ENCODE data around the gene ECM2. TPM values are rescaled to one million over a fixed set of nuclear protein-coding genes. Genes with fewer than 3 reads are reported as not detected.

Gene ECM2
- total and polyA plus RNA-seq, 2 of the 8 experiments (the other 6 are each of a cell fraction or from before 2014, with no cell fraction given): not detected

GRCh38 chr9:92558612-92559374 lies 23.0 kb upstream of the ECM2 start:
- H3K36me3 ChIP-seq (ENCODE audit: control insufficient read depth in 2 of 4, insufficient read depth in 4 of 4, low read length in 3 of 4): no peaks in the 10 kb centered on the region
- H3K9ac ChIP-seq (replicated peaks in 1 of 4; ENCODE audit: extremely low read depth in 1 of 4, low read depth in 3 of 4, low read length in 3 of 4): no peak overlapping the region
- no peaks in the 10 kb centered on the region for H3K79me2 ChIP-seq (ENCODE audit: control insufficient read depth in 1 of 2, insufficient read depth in 2 of 2, low read length in 2 of 2)
- no peaks in the 10 kb centered on the region for H3K27me3 ChIP-seq (replicated peaks in 1 of 4; ENCODE audit: control insufficient read depth in 3 of 4, extremely low read depth in 1 of 4, insufficient read depth in 3 of 4, low read length in 3 of 4)
- H3K14ac ChIP-seq (ENCODE audit: insufficient read length): no peak overlapping the region
- H3K18ac ChIP-seq (ENCODE audit: extremely low read depth, low read length): no peak overlapping the region
- H2AFZ ChIP-seq (ENCODE audit: low read length): no peak overlapping the region
- no peak for FAIRE-seq
- H3K4ac ChIP-seq (replicated peaks; ENCODE audit: insufficient read length, low read depth, low read length): no peak overlapping the region
- no peak overlapping the region for H4K8ac ChIP-seq (ENCODE audit: extremely low read depth, insufficient read depth, low read length)
- no peak overlapping the region for H3K23ac ChIP-seq (ENCODE audit: insufficient read length)
- no peaks in the 10 kb centered on the region for H3K79me1 ChIP-seq (ENCODE audit: low read depth, low read length)
- no peak for DNase-seq (ENCODE audit: low read depth in 1 of 2, low spot score in 2 of 2)
- no peak overlapping the region for H3K56ac ChIP-seq (replicated peaks; ENCODE audit: insufficient read length, low read depth, low read length)
- no peak overlapping the region for H4K91ac ChIP-seq (replicated peaks; ENCODE audit: insufficient read length, low read length)
- H3K4me2 ChIP-seq (ENCODE audit: insufficient read depth in 1 of 2, low read depth in 2 of 2, low read length in 2 of 2): no peak overlapping the region; a peak in 1 of 4 replicates
- no peak overlapping the region for H4K5ac ChIP-seq (ENCODE audit: insufficient read length, low read depth, low read length)
- H2AK5ac ChIP-seq (ENCODE audit: low read depth, low read length): no peak overlapping the region
- no peak overlapping the region for H2BK15ac ChIP-seq (ENCODE audit: low read length)
- no peaks in the 10 kb centered on the region for H3K9me3 ChIP-seq (ENCODE audit: insufficient read depth in 2 of 2, low read depth in 1 of 2, low read length in 1 of 2)
- no peaks in the 10 kb centered on the region for H3K23me2 ChIP-seq (ENCODE audit: low read depth, low read length)
- 90% methylated on average over 16 of the region's 16 CpGs; no CpG with 5 or more reads in 1 of the 2 experiments for WGBS, 2 experiments (ENCODE audit: extremely low coverage in 1 of 2, insufficient coverage in 1 of 2, insufficient read length in 1 of 2, insufficient replicate concordance in 2 of 2, low coverage in 1 of 2, low lambda C conversion rate in 2 of 2, missing lambda C conversion rate in 1 of 2)
- POLR2A ChIA-PET (ENCODE audit: partially characterized antibody): no interaction called here
- H2BK12ac ChIP-seq (ENCODE audit: low read depth, low read length): no peak overlapping the region
- no peak overlapping the region for H3K4me3 ChIP-seq (ENCODE audit: extremely low read depth in 1 of 4, insufficient read depth in 2 of 4, low read depth in 3 of 4, low read length in 4 of 4)
- no peaks in the 10 kb centered on the region for H4K20me1 ChIP-seq (replicated peaks in 1 of 2; ENCODE audit: control insufficient read depth in 1 of 2, insufficient read depth in 2 of 2, low read length in 2 of 2)
- H2BK20ac ChIP-seq (ENCODE audit: low read length): no peak overlapping the region
- no peak overlapping the region for H3K27ac ChIP-seq (ENCODE audit: low read depth, low read length)
- peaks cover 0 to 3% (median 0%) of the 10 kb centered on the region in 4 experiments; a peak in 4 of 7 replicates for H3K4me1 ChIP-seq (replicated peaks in 1 of 4; ENCODE audit: control insufficient read depth in 3 of 4, insufficient read depth in 4 of 4, low read length in 3 of 4)
- no peak for TF ChIP-seq JUND (IDR thresholded peaks at IDR 0.05; ENCODE audit: low read length)
- no peak for TF ChIP-seq KDM1A (IDR thresholded peaks at IDR 0.05; ENCODE audit: borderline replicate concordance, low read length)
- 0 out of 2 replicates have a peak overlapping the region, but pooled peaks have one; percentile 24 for H2BK5ac ChIP-seq (ENCODE audit: low read depth, low read length)
- H2BK120ac ChIP-seq (replicated peaks; ENCODE audit: low read depth, low read length): no peak overlapping the region
- CTCF ChIA-PET (ENCODE audit: partially characterized antibody): interaction anchor here (3.3 kb wide), 1 partner anchor 56 kb away, joined by 13 read pairs; no protein-coding TSS in a partner anchor
